WTC11 (cell line): ENCODE measurements around the gene STK25. TPM values are rescaled to one million over a fixed set of nuclear protein-coding genes. Genes with fewer than 3 reads are reported as not detected.

Source experiments
- ATAC-seq: fragments of 200-7000 bp; cut with Tn5 transposase; 2 replicates; pipeline ENCODE4 v1.10.0; 2021; ENCODE audit warnings: mild to moderate bottlenecking, moderate library complexity
- CTCF ChIA-PET: fragments of 300-600 bp; sonication (Branson Sonifier 250); formaldehyde crosslinking; loops from one replicate; lab custom pipeline; 2021; ENCODE audit warnings: antibody characterized with exemption; lab: Charles Lee
- POLR2A ChIA-PET: fragments of 350-600 bp; sonication (Branson Sonifier 250); formaldehyde crosslinking; loops from one replicate; lab custom pipeline; 2021; ENCODE audit warnings: antibody characterized with exemption; lab: Charles Lee
- DNase-seq: peaks from one replicate; pipeline ENCODE4 v3.0.0; 2021; ENCODE audit warnings: low spot score
- H3K27ac Mint-ChIP-seq: 2 replicates; pipeline ENCODE4 v1.8.0; 2021; ENCODE audit warnings: mixed read lengths
- H3K27me3 Mint-ChIP-seq: 2 replicates; pipeline ENCODE4 v1.8.0; 2021; ENCODE audit warnings: low read depth, mild to moderate bottlenecking, moderate library complexity, mixed read lengths
- H3K36me3 Mint-ChIP-seq: 2 replicates; pipeline ENCODE4 v1.8.0; 2021; ENCODE audit warnings: mixed read lengths
- H3K4me1 Mint-ChIP-seq: 2 replicates; pipeline ENCODE4 v1.8.0; 2022; ENCODE audit warnings: mixed read lengths
- H3K4me3 Mint-ChIP-seq: 2 replicates; pipeline ENCODE4 v1.8.0; 2021; ENCODE audit warnings: mild to moderate bottlenecking, moderate library complexity, mixed read lengths
- H3K9me3 Mint-ChIP-seq: 2 replicates; pipeline ENCODE4 v1.8.0; 2021; ENCODE audit warnings: mixed read lengths
- ATF1 ChIP-seq: sonication (generic); formaldehyde crosslinking; IDR thresholded peaks from 2 replicates; pipeline ENCODE4 v1.8.1; 2023; ENCODE audit warnings: mild to moderate bottlenecking, moderate library complexity, missing genetic modification reagents
- JAZF1 ChIP-seq: fragments of 250-450 bp; sonication (Bioruptor Pico); IDR thresholded peaks from 2 replicates; pipeline ENCODE4 v1.9.0; 2021; ENCODE audit warnings: moderate library complexity, mild to moderate bottlenecking, inconsistent platforms
- JUN ChIP-seq: sonication (generic); formaldehyde crosslinking; IDR thresholded peaks from 2 replicates; pipeline ENCODE4 v1.8.0; 2023; ENCODE audit warnings: mild to moderate bottlenecking, missing genetic modification reagents
- NFE2L1 ChIP-seq: sonication (generic); formaldehyde crosslinking; IDR thresholded peaks from 2 replicates; pipeline ENCODE4 v1.8.1; 2023; ENCODE audit warnings: missing genetic modification reagents
- NR1H2 ChIP-seq: sonication (generic); formaldehyde crosslinking; IDR thresholded peaks from 2 replicates; pipeline ENCODE4 v1.9.0; 2021; ENCODE audit warnings: mild to moderate bottlenecking, moderate library complexity, missing genetic modification reagents
- NR2C2 ChIP-seq: sonication (generic); formaldehyde crosslinking; IDR thresholded peaks from 2 replicates; pipeline ENCODE4 v1.8.0; 2022; ENCODE audit warnings: mild to moderate bottlenecking, missing genetic modification reagents
- NR3C1 ChIP-seq: sonication (generic); formaldehyde crosslinking; conservative IDR thresholded peaks from 2 replicates; pipeline ENCODE4 v1.8.1; 2023; ENCODE audit warnings: low read depth, mild to moderate bottlenecking, missing genetic modification reagents
- OVOL2 ChIP-seq: fragments of 250-450 bp; sonication (Bioruptor Pico); IDR thresholded peaks from 2 replicates; pipeline ENCODE4 v1.9.0; 2021; ENCODE audit warnings: mild to moderate bottlenecking, borderline replicate concordance
- RELA ChIP-seq: sonication (generic); formaldehyde crosslinking; IDR thresholded peaks from 2 replicates; pipeline ENCODE4 v1.8.1; 2022; ENCODE audit warnings: missing genetic modification reagents, mild to moderate bottlenecking, borderline replicate concordance
- RORB ChIP-seq: fragments of 250-450 bp; sonication (Bioruptor Pico); IDR thresholded peaks from 2 replicates; pipeline ENCODE4 v1.9.0; 2021; ENCODE audit warnings: mild to moderate bottlenecking
- TCF7 ChIP-seq: sonication (generic); formaldehyde crosslinking; IDR thresholded peaks from 2 replicates; pipeline ENCODE4 v1.8.0; 2022; ENCODE audit warnings: mild to moderate bottlenecking, low read depth, missing genetic modification reagents, moderate library complexity
- ZNF138 ChIP-seq: sonication (generic); formaldehyde crosslinking; conservative IDR thresholded peaks from 2 replicates; pipeline ENCODE4 v1.8.1; 2022; ENCODE audit warnings: mild to moderate bottlenecking, moderate library complexity, missing genetic modification reagents
- ZNF232 ChIP-seq: sonication (generic); formaldehyde crosslinking; IDR thresholded peaks from 2 replicates; pipeline ENCODE4 v1.8.0; 2022; ENCODE audit warnings: mild to moderate bottlenecking, missing genetic modification reagents
- ZNF671 ChIP-seq: fragments of 250-450 bp; sonication (Bioruptor Pico); IDR thresholded peaks from 2 replicates; pipeline ENCODE4 v1.8.0; 2021; ENCODE audit warnings: mild to moderate bottlenecking
- total RNA-seq: library from RNA; stranded (reverse); gene quantifications from 3 replicates; pipeline ENCODE4 v1.2.3, GENCODE V29; 2021
- TF ChIP-seq, protein P1 (sequence below): fragments of 250-450 bp; sonication (Bioruptor Pico); IDR thresholded peaks from 2 replicates; pipeline ENCODE4 v1.9.0; 2021; ENCODE audit warnings: mild to moderate bottlenecking
- TF ChIP-seq, protein P2 (sequence below): fragments of 250-450 bp; sonication (Bioruptor Pico); IDR thresholded peaks from 2 replicates; pipeline ENCODE4 v1.9.0; 2021; ENCODE audit warnings: moderate library complexity, mild to moderate bottlenecking, inconsistent platforms, borderline replicate concordance
- TF ChIP-seq, protein P3 (sequence below): sonication (generic); formaldehyde crosslinking; IDR thresholded peaks from 2 replicates; pipeline ENCODE4 v1.8.0; 2022; ENCODE audit warnings: mild to moderate bottlenecking, missing genetic modification reagents
- TF ChIP-seq, protein P4 (sequence below): sonication (generic); formaldehyde crosslinking; IDR thresholded peaks from 2 replicates; pipeline ENCODE4 v1.8.1; 2022; ENCODE audit warnings: low read depth, missing genetic modification reagents, borderline replicate concordance
- TF ChIP-seq, protein P5 (sequence below): sonication (generic); formaldehyde crosslinking; IDR thresholded peaks from 2 replicates; pipeline ENCODE4 v1.8.1; 2023; ENCODE audit warnings: mild to moderate bottlenecking, missing genetic modification reagents, moderate library complexity
- TF ChIP-seq, protein P6 (sequence below): fragments of 250-450 bp; sonication (Bioruptor Pico); IDR thresholded peaks from 2 replicates; pipeline ENCODE4 v1.9.0; 2021; ENCODE audit warnings: mild to moderate bottlenecking, borderline replicate concordance
- TF ChIP-seq, protein P7 (sequence below): fragments of 250-450 bp; sonication (Bioruptor Pico); IDR thresholded peaks from 2 replicates; pipeline ENCODE4 v1.8.0; 2021; ENCODE audit warnings: mild to moderate bottlenecking

Gene STK25
- total RNA-seq, 1 experiment from 2014 or later: 232 TPM

DNA sequence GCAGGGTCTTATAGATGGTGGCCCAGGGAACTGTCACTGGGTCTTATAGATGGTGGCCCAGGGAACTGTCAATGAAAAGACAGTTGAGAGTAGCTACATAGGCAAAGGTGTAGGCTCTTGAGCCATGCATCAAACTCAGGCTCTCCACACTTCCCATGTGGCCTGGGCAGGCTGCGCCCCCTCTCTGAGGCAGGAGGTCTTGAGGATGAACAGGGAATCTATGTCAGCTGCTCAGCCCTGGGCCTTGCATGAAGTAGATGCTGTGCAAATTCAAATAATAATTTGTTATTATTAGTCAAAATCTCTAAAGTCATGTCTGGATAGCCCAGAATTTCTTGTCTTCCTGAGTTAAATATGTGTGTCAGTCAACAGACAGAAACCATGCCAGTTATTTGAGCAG lies 26.7 kb downstream of the STK25 start (continued):
- TF ChIP-seq, protein P1, sequence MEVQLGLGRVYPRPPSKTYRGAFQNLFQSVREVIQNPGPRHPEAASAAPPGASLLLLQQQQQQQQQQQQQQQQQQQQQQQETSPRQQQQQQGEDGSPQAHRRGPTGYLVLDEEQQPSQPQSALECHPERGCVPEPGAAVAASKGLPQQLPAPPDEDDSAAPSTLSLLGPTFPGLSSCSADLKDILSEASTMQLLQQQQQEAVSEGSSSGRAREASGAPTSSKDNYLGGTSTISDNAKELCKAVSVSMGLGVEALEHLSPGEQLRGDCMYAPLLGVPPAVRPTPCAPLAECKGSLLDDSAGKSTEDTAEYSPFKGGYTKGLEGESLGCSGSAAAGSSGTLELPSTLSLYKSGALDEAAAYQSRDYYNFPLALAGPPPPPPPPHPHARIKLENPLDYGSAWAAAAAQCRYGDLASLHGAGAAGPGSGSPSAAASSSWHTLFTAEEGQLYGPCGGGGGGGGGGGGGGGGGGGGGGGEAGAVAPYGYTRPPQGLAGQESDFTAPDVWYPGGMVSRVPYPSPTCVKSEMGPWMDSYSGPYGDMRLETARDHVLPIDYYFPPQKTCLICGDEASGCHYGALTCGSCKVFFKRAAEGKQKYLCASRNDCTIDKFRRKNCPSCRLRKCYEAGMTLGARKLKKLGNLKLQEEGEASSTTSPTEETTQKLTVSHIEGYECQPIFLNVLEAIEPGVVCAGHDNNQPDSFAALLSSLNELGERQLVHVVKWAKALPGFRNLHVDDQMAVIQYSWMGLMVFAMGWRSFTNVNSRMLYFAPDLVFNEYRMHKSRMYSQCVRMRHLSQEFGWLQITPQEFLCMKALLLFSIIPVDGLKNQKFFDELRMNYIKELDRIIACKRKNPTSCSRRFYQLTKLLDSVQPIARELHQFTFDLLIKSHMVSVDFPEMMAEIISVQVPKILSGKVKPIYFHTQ (CRISPR knock-in tag): no peak
- no peak for TF ChIP-seq NFE2L1 (CRISPR knock-in tag)
- TF ChIP-seq, protein P2, sequence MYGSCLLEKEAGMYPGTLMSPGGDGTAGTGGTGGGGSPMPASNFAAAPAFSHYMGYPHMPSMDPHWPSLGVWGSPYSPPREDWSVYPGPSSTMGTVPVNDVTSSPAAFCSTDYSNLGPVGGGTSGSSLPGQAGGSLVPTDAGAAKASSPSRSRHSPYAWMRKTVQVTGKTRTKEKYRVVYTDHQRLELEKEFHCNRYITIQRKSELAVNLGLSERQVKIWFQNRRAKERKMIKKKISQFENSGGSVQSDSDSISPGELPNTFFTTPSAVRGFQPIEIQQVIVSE (CRISPR knock-in tag): no peak
- no peak for TF ChIP-seq ATF1 (CRISPR knock-in tag)

DNA sequence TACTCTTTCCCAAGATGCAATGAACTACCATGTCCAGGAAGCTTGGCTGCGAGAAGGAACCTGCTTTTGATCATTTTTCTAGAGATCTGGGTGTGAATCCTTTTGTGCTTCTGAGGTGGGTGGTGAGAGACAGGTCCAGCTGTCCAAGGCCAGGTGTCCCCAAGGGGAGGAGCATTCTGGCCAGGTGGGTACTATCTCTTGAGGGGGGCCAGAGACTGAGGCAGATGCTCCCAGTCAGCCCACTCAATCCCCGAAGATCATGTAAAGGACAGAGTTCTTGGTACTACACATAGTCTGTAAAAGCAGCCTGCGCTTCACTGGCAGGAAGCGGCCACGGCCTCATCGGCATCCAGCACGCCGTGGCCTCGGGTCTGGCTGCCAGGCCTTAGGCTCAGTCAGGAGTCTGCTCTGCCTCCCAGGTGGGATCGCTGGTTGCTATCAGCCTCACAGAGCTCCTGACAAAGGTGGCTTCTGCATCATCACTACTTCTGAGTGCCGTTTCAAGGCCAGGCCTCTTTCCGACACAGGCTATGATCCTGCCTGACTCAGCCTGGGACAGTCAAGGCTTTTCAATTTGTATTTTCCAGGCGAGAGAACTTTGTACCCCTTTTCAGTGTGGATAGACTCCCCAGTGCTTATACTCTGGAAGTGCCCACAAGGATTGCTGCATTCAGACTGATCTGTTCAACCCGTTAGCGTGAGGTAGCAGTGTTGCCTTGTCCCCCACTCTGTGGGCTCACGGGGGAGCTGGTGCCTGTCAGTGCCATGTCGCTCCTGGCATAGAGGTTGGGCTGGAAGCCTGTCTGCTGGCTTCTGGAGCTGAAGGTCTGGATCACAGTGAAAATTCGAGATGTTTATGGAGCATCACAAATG lies 29.1 kb downstream of the STK25 start:
- DNase-seq (no peak), ATAC-seq (no peak)
- Mint-ChIP-seq H3K4me1 (no peaks in the 10 kb centered on the region), H3K36me3 (no peaks in the 10 kb centered on the region), H3K9me3 (no peaks in the 10 kb centered on the region), H3K27ac (no peak overlapping the region), H3K27me3 (no peaks in the 10 kb centered on the region), H3K4me3 (no peak overlapping the region)
- CTCF ChIA-PET: interaction anchor here (0.6 kb wide), 1 partner anchor 97 kb away, joined by 3 read pairs; no protein-coding TSS in a partner anchor
- POLR2A ChIA-PET: no interaction called here
- no peak for TF ChIP-seq RORB (CRISPR knock-in tag)
- TF ChIP-seq OVOL2 (CRISPR knock-in tag): no peak
- no peak for TF ChIP-seq NR2C2
- no peak for TF ChIP-seq NR1H2 (CRISPR knock-in tag)
- no peak for TF ChIP-seq NR3C1 (CRISPR knock-in tag)
- no peak for TF ChIP-seq ZNF232

DNA sequence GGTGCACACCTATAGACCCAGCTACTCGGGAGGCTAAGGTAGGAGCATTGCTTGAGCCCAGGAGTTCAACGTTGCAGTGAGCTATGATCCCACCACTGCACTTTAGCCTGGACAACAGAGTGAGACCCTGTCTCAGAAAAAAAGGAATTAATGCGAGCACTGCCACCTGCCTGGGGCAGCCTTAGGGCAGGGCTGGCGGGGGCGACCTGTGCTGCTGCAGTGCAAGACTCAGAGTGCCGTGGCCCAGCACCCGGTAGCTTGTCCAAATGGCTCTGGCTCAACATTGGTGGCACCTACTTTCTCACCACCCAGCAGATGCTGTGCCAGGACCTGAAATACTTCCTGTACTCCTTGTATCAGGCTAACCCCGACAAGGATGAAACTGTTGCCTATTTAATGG lies 30.2 kb downstream of the STK25 start:
- no peaks in the 10 kb centered on the region for H3K9me3 Mint-ChIP-seq
- no peaks in the 10 kb centered on the region for H3K36me3 Mint-ChIP-seq
- H3K27me3 Mint-ChIP-seq: peaks cover 5% of the 10 kb centered on the region; the same call in 1 of the 2 replicates
- no peaks in the 10 kb centered on the region for H3K4me1 Mint-ChIP-seq
- ChIA-PET POLR2A (no interaction called here), CTCF (no interaction called here)
- H3K27ac Mint-ChIP-seq: no peak overlapping the region
- no peak for ATAC-seq
- no peak overlapping the region for H3K4me3 Mint-ChIP-seq
- no peak for DNase-seq
- no peak for TF ChIP-seq JUN (CRISPR knock-in tag)
- no peak for TF ChIP-seq TCF7 (CRISPR knock-in tag)
- TF ChIP-seq, protein P3, sequence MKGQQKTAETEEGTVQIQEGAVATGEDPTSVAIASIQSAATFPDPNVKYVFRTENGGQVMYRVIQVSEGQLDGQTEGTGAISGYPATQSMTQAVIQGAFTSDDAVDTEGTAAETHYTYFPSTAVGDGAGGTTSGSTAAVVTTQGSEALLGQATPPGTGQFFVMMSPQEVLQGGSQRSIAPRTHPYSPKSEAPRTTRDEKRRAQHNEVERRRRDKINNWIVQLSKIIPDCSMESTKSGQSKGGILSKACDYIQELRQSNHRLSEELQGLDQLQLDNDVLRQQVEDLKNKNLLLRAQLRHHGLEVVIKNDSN (CRISPR knock-in tag): no peak
- no peak for TF ChIP-seq ZNF671 (CRISPR knock-in tag)
- TF ChIP-seq, protein P4, sequence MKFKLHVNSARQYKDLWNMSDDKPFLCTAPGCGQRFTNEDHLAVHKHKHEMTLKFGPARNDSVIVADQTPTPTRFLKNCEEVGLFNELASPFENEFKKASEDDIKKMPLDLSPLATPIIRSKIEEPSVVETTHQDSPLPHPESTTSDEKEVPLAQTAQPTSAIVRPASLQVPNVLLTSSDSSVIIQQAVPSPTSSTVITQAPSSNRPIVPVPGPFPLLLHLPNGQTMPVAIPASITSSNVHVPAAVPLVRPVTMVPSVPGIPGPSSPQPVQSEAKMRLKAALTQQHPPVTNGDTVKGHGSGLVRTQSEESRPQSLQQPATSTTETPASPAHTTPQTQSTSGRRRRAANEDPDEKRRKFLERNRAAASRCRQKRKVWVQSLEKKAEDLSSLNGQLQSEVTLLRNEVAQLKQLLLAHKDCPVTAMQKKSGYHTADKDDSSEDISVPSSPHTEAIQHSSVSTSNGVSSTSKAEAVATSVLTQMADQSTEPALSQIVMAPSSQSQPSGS: no peak
- no peak for TF ChIP-seq ZNF138 (CRISPR knock-in tag)
- TF ChIP-seq, protein P5, sequence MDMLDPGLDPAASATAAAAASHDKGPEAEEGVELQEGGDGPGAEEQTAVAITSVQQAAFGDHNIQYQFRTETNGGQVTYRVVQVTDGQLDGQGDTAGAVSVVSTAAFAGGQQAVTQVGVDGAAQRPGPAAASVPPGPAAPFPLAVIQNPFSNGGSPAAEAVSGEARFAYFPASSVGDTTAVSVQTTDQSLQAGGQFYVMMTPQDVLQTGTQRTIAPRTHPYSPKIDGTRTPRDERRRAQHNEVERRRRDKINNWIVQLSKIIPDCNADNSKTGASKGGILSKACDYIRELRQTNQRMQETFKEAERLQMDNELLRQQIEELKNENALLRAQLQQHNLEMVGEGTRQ: no peak
- no peak for TF ChIP-seq JAZF1
- no peak for TF ChIP-seq RELA
- TF ChIP-seq, protein P6, sequence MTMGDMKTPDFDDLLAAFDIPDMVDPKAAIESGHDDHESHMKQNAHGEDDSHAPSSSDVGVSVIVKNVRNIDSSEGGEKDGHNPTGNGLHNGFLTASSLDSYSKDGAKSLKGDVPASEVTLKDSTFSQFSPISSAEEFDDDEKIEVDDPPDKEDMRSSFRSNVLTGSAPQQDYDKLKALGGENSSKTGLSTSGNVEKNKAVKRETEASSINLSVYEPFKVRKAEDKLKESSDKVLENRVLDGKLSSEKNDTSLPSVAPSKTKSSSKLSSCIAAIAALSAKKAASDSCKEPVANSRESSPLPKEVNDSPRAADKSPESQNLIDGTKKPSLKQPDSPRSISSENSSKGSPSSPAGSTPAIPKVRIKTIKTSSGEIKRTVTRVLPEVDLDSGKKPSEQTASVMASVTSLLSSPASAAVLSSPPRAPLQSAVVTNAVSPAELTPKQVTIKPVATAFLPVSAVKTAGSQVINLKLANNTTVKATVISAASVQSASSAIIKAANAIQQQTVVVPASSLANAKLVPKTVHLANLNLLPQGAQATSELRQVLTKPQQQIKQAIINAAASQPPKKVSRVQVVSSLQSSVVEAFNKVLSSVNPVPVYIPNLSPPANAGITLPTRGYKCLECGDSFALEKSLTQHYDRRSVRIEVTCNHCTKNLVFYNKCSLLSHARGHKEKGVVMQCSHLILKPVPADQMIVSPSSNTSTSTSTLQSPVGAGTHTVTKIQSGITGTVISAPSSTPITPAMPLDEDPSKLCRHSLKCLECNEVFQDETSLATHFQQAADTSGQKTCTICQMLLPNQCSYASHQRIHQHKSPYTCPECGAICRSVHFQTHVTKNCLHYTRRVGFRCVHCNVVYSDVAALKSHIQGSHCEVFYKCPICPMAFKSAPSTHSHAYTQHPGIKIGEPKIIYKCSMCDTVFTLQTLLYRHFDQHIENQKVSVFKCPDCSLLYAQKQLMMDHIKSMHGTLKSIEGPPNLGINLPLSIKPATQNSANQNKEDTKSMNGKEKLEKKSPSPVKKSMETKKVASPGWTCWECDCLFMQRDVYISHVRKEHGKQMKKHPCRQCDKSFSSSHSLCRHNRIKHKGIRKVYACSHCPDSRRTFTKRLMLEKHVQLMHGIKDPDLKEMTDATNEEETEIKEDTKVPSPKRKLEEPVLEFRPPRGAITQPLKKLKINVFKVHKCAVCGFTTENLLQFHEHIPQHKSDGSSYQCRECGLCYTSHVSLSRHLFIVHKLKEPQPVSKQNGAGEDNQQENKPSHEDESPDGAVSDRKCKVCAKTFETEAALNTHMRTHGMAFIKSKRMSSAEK (CRISPR knock-in tag): no peak
- TF ChIP-seq, protein P7, sequence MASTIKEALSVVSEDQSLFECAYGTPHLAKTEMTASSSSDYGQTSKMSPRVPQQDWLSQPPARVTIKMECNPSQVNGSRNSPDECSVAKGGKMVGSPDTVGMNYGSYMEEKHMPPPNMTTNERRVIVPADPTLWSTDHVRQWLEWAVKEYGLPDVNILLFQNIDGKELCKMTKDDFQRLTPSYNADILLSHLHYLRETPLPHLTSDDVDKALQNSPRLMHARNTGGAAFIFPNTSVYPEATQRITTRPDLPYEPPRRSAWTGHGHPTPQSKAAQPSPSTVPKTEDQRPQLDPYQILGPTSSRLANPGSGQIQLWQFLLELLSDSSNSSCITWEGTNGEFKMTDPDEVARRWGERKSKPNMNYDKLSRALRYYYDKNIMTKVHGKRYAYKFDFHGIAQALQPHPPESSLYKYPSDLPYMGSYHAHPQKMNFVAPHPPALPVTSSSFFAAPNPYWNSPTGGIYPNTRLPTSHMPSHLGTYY (CRISPR knock-in tag): no peak
- TF ChIP-seq NR3C1 (CRISPR knock-in tag): no peak
